ENCODE measurements around the gene LCLAT1.

The LCLAT1 gene

DNA sequence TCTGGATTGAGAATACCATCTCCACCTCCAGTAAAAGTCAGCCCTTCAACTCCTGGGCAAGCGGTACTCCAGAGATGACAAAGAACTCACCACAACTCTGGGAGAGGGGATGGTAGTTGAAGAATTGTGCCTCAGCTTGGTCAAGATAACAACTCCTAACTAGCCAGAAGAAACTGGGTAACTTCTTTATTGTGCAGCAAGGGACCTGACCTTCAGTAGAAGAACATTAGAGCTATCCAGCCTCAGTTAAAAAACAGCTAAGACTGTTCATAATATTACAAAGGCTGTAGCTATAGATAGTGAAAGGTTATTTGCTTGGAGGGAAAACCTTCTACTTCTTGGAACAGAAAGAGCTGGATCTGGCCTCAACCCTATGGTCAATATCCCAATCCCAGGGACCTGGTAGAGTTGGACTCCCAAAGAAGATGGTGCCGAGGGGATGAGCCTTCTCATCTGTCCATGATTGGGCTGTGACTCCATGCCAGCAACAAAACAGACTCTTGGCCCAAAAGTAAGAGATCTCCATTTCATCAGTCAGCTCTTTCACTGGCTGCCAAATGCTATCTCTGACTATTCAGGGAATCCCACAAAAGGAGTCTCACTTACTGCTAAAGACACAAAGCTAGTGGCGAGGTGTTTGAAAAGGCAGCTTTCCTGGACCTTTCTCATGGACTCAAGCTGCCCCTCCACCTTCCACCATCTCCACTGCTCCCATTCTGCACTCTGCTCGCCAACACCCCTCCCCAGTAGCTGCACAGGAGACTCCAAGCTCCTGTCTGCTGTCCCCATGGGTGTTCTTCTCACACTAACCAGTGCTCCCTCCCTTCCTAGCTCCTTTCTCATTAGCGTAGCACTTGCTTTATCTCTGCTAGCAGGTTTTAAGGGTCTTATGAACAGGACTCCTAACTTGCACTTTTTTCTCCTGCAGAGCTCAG is 214.4 kb downstream of the LCLAT1 start:
- peaks cover 4% of the 10 kb centered on the region; the same call in 1 of the 2 replicates for H3K27me3 ChIP-seq (ENCODE audit: low read depth, low read length)
- H3K36me3 ChIP-seq (replicated peaks; ENCODE audit: low read depth, low read length) = no peaks in the 10 kb centered on the region
- no peak overlapping the region for H3K27ac ChIP-seq (ENCODE audit: low read length)
- H3K4me2 ChIP-seq (ENCODE audit: low read length) = no peak overlapping the region
- H3K4me3 ChIP-seq (ENCODE audit: low read length) = no peak overlapping the region
- peaks cover 3% of the 10 kb centered on the region for H3K4me1 ChIP-seq (ENCODE audit: low read length)
- no peaks in the 10 kb centered on the region for H3K79me2 ChIP-seq (ENCODE audit: low read length)
- no peaks in the 10 kb centered on the region for H4K20me1 ChIP-seq (ENCODE audit: insufficient read depth, low read length)
- H2AFZ ChIP-seq (ENCODE audit: low read depth, low read length) = no peak overlapping the region
- 0 out of 2 replicates have a peak, but pooled peaks cover under 1% of the 10 kb centered on the region for H3K9me3 ChIP-seq (ENCODE audit: insufficient read depth, low read length)
- H3K9ac ChIP-seq (ENCODE audit: low read length) = no peak overlapping the region
- TF ChIP-seq EZH2phosphoT487 (IDR thresholded peaks at IDR 0.05; ENCODE audit: low read depth) = no peak
- TF ChIP-seq, protein P1, sequence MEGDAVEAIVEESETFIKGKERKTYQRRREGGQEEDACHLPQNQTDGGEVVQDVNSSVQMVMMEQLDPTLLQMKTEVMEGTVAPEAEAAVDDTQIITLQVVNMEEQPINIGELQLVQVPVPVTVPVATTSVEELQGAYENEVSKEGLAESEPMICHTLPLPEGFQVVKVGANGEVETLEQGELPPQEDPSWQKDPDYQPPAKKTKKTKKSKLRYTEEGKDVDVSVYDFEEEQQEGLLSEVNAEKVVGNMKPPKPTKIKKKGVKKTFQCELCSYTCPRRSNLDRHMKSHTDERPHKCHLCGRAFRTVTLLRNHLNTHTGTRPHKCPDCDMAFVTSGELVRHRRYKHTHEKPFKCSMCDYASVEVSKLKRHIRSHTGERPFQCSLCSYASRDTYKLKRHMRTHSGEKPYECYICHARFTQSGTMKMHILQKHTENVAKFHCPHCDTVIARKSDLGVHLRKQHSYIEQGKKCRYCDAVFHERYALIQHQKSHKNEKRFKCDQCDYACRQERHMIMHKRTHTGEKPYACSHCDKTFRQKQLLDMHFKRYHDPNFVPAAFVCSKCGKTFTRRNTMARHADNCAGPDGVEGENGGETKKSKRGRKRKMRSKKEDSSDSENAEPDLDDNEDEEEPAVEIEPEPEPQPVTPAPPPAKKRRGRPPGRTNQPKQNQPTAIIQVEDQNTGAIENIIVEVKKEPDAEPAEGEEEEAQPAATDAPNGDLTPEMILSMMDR (IDR thresholded peaks at IDR 0.05; ENCODE audit: low read depth, low read length) = no peak

DNA sequence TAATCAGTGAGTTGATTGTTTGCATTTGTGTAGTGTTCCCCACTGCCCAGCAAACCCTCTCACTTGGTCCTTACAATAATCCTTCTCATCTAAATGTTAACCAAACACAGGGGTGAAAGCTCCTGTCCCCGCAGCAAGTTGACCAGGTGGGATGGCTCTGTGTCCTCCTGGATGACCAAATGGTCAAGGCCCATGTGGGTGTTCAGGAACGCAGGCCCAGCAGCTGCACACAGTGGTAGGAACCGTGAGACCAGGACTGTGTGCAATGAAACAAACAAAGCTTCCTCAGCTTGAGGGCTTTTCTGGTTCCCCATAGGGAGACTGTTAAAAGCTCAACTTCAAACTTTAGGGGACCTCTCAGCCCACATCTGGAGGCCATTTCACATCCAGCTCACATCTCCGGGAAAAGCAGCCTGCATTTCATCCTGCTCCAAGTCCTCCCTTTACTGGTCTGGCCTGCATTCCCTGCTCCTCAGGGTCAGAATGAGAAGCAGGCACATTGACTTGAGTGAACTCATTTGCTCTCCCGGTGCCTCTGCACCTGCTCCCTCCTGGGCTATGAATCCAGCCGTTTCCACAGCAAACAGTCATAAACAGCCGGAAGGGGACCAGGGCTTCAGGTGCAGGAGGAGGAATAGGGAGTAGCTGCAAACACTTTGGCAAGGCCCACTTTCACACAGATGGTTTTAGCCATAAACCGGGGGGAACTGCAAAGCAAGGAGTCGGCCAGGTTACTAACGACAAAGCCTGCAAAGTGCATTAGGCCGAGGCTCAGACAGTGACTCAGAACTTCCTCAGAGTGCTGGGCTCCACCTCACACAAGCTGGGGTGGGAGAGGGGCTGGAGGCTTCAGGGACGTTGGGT is 215.5 kb downstream of the LCLAT1 start:
- peaks cover 4% of the 10 kb centered on the region; the same call in 1 of the 2 replicates for H3K27me3 ChIP-seq (ENCODE audit: low read depth, low read length)
- H3K27ac ChIP-seq (ENCODE audit: low read length) = no peak overlapping the region
- peaks cover 2% of the 10 kb centered on the region for H3K36me3 ChIP-seq (replicated peaks; ENCODE audit: low read depth, low read length)
- H3K9ac ChIP-seq (ENCODE audit: low read length) = no peak overlapping the region
- H2AFZ ChIP-seq (ENCODE audit: low read depth, low read length) = no peak overlapping the region
- H3K9me3 ChIP-seq (ENCODE audit: insufficient read depth, low read length) = 0 out of 2 replicates have a peak, but pooled peaks cover 2% of the 10 kb centered on the region
- peaks cover 9% of the 10 kb centered on the region for H3K4me1 ChIP-seq (ENCODE audit: low read length)
- H4K20me1 ChIP-seq (ENCODE audit: insufficient read depth, low read length) = no peaks in the 10 kb centered on the region
- H3K4me3 ChIP-seq (ENCODE audit: low read length) = no peak overlapping the region
- H3K4me2 ChIP-seq (ENCODE audit: low read length) = no peak overlapping the region
- TF ChIP-seq, protein P1 (IDR thresholded peaks at IDR 0.05; ENCODE audit: low read depth, low read length) = no peak
- TF ChIP-seq EZH2phosphoT487 (IDR thresholded peaks at IDR 0.05; ENCODE audit: low read depth) = no peak
- no peaks in the 10 kb centered on the region for H3K79me2 ChIP-seq (ENCODE audit: low read length)

DNA sequence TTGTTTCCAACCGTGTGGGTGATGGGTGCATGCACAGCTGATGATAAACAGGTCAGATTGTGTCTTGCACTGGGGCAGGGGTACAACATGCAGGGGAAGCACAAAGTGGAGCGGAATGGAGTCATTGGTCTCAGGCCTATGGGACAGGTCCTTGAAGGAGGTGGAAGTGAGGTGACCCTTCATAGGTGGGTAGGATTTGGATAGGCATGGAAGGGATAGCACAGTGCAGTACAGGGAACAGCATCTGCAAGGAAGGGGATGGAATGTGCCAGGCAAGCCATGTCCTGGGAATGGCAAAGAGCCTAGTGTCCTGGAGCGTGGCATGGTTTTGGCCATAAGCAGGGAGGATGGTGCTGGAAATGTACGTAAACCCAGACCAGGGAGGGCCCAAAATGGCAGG is 216.3 kb downstream of the LCLAT1 start:
- no peaks in the 10 kb centered on the region for H4K20me1 ChIP-seq (ENCODE audit: insufficient read depth, low read length)
- H3K27me3 ChIP-seq (ENCODE audit: low read depth, low read length) = peaks cover 4% of the 10 kb centered on the region; the same call in 1 of the 2 replicates
- H3K9ac ChIP-seq (ENCODE audit: low read length) = no peak overlapping the region
- H3K4me1 ChIP-seq (ENCODE audit: low read length) = peaks cover 9% of the 10 kb centered on the region
- peaks cover 2% of the 10 kb centered on the region for H3K36me3 ChIP-seq (replicated peaks; ENCODE audit: low read depth, low read length)
- TF ChIP-seq, protein P1 (IDR thresholded peaks at IDR 0.05; ENCODE audit: low read depth, low read length) = no peak
- TF ChIP-seq EZH2phosphoT487 (IDR thresholded peaks at IDR 0.05; ENCODE audit: low read depth) = no peak
- no peak overlapping the region for H3K4me2 ChIP-seq (ENCODE audit: low read length)
- no peak overlapping the region for H3K27ac ChIP-seq (ENCODE audit: low read length)
- no peaks in the 10 kb centered on the region for H3K79me2 ChIP-seq (ENCODE audit: low read length)
- no peak overlapping the region for H3K4me3 ChIP-seq (ENCODE audit: low read length)
- no peak overlapping the region for H2AFZ ChIP-seq (ENCODE audit: low read depth, low read length)
- 0 out of 2 replicates have a peak, but pooled peaks cover 2% of the 10 kb centered on the region for H3K9me3 ChIP-seq (ENCODE audit: insufficient read depth, low read length)

All from OCI-LY3 (cell line).